Uterus (tissue), 4 donors: ENCODE results near the gene GPX7. TPM values are rescaled to one million over a fixed set of nuclear protein-coding genes. Genes with fewer than 3 reads are reported as not detected.

Source experiments
- DNase-seq, 2 donors: peaks; one replicate each; pipeline ENCODE4 v3.0.0-alpha.2; 2019 to 2020
- H3K27ac ChIP-seq, 2 donors: fragments of 200-600 bp; sonication (generic); 1 replicate in 1 of 2; 2 replicates in 1 of 2; pipeline ENCODE4 v1.5.1; 2016 to 2018
- H3K27me3 ChIP-seq, 2 donors: fragments of 200-600 bp; sonication (generic); one replicate each; pipeline ENCODE4 v1.5.1; 2018 to 2019; ENCODE audit warnings: control low read depth in 1 of 2
- H3K36me3 ChIP-seq, 2 donors: fragments of 200-600 bp; sonication (generic); one replicate each; pipeline ENCODE4 v1.5.1; 2019; ENCODE audit warnings: control low read depth in 1 of 2
- H3K4me1 ChIP-seq, 2 donors: fragments of 200-600 bp; sonication (generic); one replicate each; pipeline ENCODE4 v1.5.1; 2018 to 2019; ENCODE audit warnings: control low read depth in 1 of 2
- H3K4me3 ChIP-seq, 2 donors: fragments of 200-600 bp; sonication (generic); 1 replicate in 1 of 2; 2 replicates in 1 of 2; pipeline ENCODE4 v1.5.1; 2018 to 2019; ENCODE audit warnings: mild to moderate bottlenecking in 1 of 2
- H3K9me3 ChIP-seq, 2 donors: fragments of 200-600 bp; sonication (generic); one replicate each; pipeline ENCODE4 v1.5.1; 2019; ENCODE audit warnings: control low read depth in 1 of 2
- CTCF ChIP-seq, 4 experiments: fragments of 200-600 bp in 2 of 4; fragments of 450-650 bp in 2 of 4; sonication (generic) in 2 of 4; IDR thresholded peaks; one replicate each; pipeline ENCODE4 v1.5.1; 2016 to 2019; ENCODE audit warnings: antibody characterized with exemption in 4 of 4, mild to moderate bottlenecking in 2 of 4, moderate library complexity in 1 of 4
- POLR2A ChIP-seq, 2 donors: fragments of 450-650 bp; IDR thresholded peaks; one replicate each; pipeline ENCODE4 v1.6.1; 2016; ENCODE audit warnings: antibody characterized with exemption in 2 of 2, mild to moderate bottlenecking in 1 of 2, moderate library complexity in 1 of 2
- intact Hi-C: fragments of 100-400 bp; cut with DNase I; formaldehyde crosslinking; loops from one replicate; pipeline ENCODE4 v1.15.1; 2023; ENCODE audit warnings: low total_unique reads
- total RNA-seq, 4 donors: library from RNA; depleted of rRNA in 3 of 4; stranded (reverse); fragments of >200 nt in 3 of 4; gene quantifications; one replicate each; pipeline versions ENCODE4 v1.1.0 to v1.2.4, GENCODE V29; 2014 to 2023
- donor health status: DM: yes; HTN: yes; CAD: no.

The GPX7 gene
- total RNA-seq, 4 donors from 2014 or later, result 1.8 to 125 (median 9.6) TPM

GRCh38 chr1:52632732-52633290, 30.6 kb downstream of the GPX7 start, which contains the start of gene SHISAL2A:
TSS of gene SHISAL2A (plus strand) at chr1:52633168. CDS start at chr1:52633494, 326 bp downstream.
- Histone ChIP-seq H3K27me3 (peaks cover 0 to 5% of the 10 kb centered on the region in 2 donors), H3K27ac (no peak within 1 kb of the TSS), H3K4me1 (peaks cover 0 to 4% of the 10 kb centered on the region in 2 donors), H3K4me3 (peak within 1 kb of the TSS; percentile 3 to 33), H3K36me3 (no peaks in the 10 kb centered on the region), H3K9me3 (no peaks in the 10 kb centered on the region)
- DNase-seq, result no peak
- TF ChIP-seq POLR2A (IDR thresholded peaks at IDR 0.05), result no peak
- TF ChIP-seq CTCF (IDR thresholded peaks at IDR 0.05), result no peak
- intact Hi-C loops, result no loop called here

- Histone ChIP-seq H3K9me3 (no peaks in the 10 kb centered on the region), H3K27ac (no peak overlapping the region), H3K36me3 (no peaks in the 10 kb centered on the region), H3K4me3 (peak overlapping the region; percentile 3 to 33), H3K27me3 (peaks cover 0 to 5% of the 10 kb centered on the region in 2 donors), H3K4me1 (peaks cover 0 to 4% of the 10 kb centered on the region in 2 donors)
- no peak for DNase-seq
- intact Hi-C loops, result no loop called here
- TF ChIP-seq POLR2A (IDR thresholded peaks at IDR 0.05) (no peak), CTCF (IDR thresholded peaks at IDR 0.05) (no peak)
Measured at GRCh38 chr1:52633291-52633754, 31.2 kb downstream of the GPX7 start.

- Histone ChIP-seq H3K4me3 (no peak overlapping the region), H3K36me3 (no peaks in the 10 kb centered on the region)
- intact Hi-C loops, result no loop called here
Measured at GRCh38 chr1:52634111-52634510, 31.9 kb downstream of the GPX7 start.

GRCh38 chr1:52635321-52636089, 33.3 kb downstream of the GPX7 start:
- intact Hi-C loops, result no loop called here

More at GRCh38 chr1:52634111-52634510, 31.9 kb downstream of the GPX7 start:
- no peak for DNase-seq
- no peaks in the 10 kb centered on the region for H3K9me3 ChIP-seq
- TF ChIP-seq POLR2A (IDR thresholded peaks at IDR 0.05) (no peak), CTCF (IDR thresholded peaks at IDR 0.05) (no peak)
- peaks cover 0 to 4% of the 10 kb centered on the region in 2 donors for H3K4me1 ChIP-seq
- H3K27me3 ChIP-seq, result peaks cover 0 to 5% of the 10 kb centered on the region in 2 donors
- H3K27ac ChIP-seq, result no peak overlapping the region

More at GRCh38 chr1:52635321-52636089, 33.3 kb downstream of the GPX7 start:
- TF ChIP-seq CTCF (IDR thresholded peaks at IDR 0.05) (no peak), POLR2A (IDR thresholded peaks at IDR 0.05) (no peak)
- peaks cover 0 to 4% of the 10 kb centered on the region in 2 donors for H3K4me1 ChIP-seq
- no peaks in the 10 kb centered on the region for H3K9me3 ChIP-seq
- H3K4me3 ChIP-seq, result no peak overlapping the region
- no peaks in the 10 kb centered on the region for H3K36me3 ChIP-seq
- H3K27me3 ChIP-seq, result peaks cover 0 to 5% of the 10 kb centered on the region in 2 donors
- H3K27ac ChIP-seq, result no peak overlapping the region
- DNase-seq, result no peak
